H9 (cell line): ENCODE results near the gene GYG2. TPM values are rescaled to one million over a fixed set of nuclear protein-coding genes. Genes with fewer than 3 reads are reported as not detected.

Source experiments
- DNase-seq: peaks from one replicate; pipeline ENCODE4 v3.0.0-alpha.2; 2017
- H2AFZ ChIP-seq: one replicate; pipeline ENCODE4 v1.6.1; 2013; ENCODE audit warnings: mild to moderate bottlenecking, low read length, control low read depth, moderate library complexity
- H2AK5ac ChIP-seq: 2 replicates; pipeline ENCODE4 v1.6.1; 2013; ENCODE audit warnings: low read length, control low read depth, mixed read lengths; ENCODE audit not compliant: insufficient read length
- H2BK120ac ChIP-seq: one replicate; pipeline ENCODE4 v1.6.1; 2013; ENCODE audit warnings: low read depth, mild to moderate bottlenecking, low read length, control low read depth, inconsistent platforms; ENCODE audit not compliant: poor library complexity, severe bottlenecking
- H2BK12ac ChIP-seq: 2 replicates; pipeline ENCODE4 v1.6.1; 2013; ENCODE audit warnings: low read length, control low read depth, mixed read lengths, low read depth; ENCODE audit not compliant: insufficient read length
- H2BK15ac ChIP-seq: 2 replicates; pipeline ENCODE4 v1.6.1; 2013; ENCODE audit warnings: low read depth, low read length, control low read depth
- H2BK20ac ChIP-seq: one replicate; pipeline ENCODE4 v1.6.1; 2013; ENCODE audit warnings: low read depth, mild to moderate bottlenecking, low read length, control low read depth, inconsistent platforms; ENCODE audit not compliant: poor library complexity, severe bottlenecking
- H2BK5ac ChIP-seq: 2 replicates; pipeline ENCODE4 v1.6.1; 2013; ENCODE audit warnings: low read length, control low read depth, mixed read lengths; ENCODE audit not compliant: insufficient read length
- H3K14ac ChIP-seq: 2 replicates; pipeline ENCODE4 v1.6.1; 2013; ENCODE audit warnings: low read length, control low read depth; ENCODE audit not compliant: insufficient read depth
- H3K18ac ChIP-seq: 2 replicates; pipeline ENCODE4 v1.6.1; 2013; ENCODE audit warnings: low read depth, mild to moderate bottlenecking, mixed read lengths, low read length, control low read depth; ENCODE audit not compliant: insufficient read length
- H3K23ac ChIP-seq: 2 replicates; pipeline ENCODE4 v1.6.1; 2013; ENCODE audit warnings: low read length, control low read depth, mixed read lengths, low read depth; ENCODE audit not compliant: insufficient read length
- H3K23me2 ChIP-seq: 2 replicates; pipeline ENCODE4 v1.6.1; 2013; ENCODE audit warnings: low read depth, mild to moderate bottlenecking, mixed read lengths, low read length, control low read depth; ENCODE audit not compliant: insufficient read length, poor library complexity, severe bottlenecking
- H3K27ac ChIP-seq: 2 replicates; pipeline ENCODE4 v1.5.1; 2013; ENCODE audit warnings: low read length, control low read depth, mixed read lengths, low read depth; ENCODE audit not compliant: insufficient read length
- H3K27me3 ChIP-seq: 2 replicates; pipeline ENCODE4 v1.6.1; 2013; ENCODE audit warnings: low read length, control low read depth, inconsistent platforms; ENCODE audit not compliant: insufficient read depth
- H3K4ac ChIP-seq: 2 replicates; pipeline ENCODE4 v1.6.1; 2013; ENCODE audit warnings: low read depth, mild to moderate bottlenecking, control low read depth, inconsistent platforms, low read length, moderate library complexity
- H3K4me1 ChIP-seq: 2 replicates; pipeline ENCODE4 v1.6.1; 2013; ENCODE audit warnings: low read length, control low read depth, inconsistent platforms; ENCODE audit not compliant: insufficient read depth
- H3K4me2 ChIP-seq: 2 replicates; pipeline ENCODE4 v1.6.1; 2013; ENCODE audit warnings: low read length, control low read depth, mixed read lengths; ENCODE audit not compliant: insufficient read length, insufficient read depth
- H3K56ac ChIP-seq: 2 replicates; pipeline ENCODE4 v1.6.1; 2013; ENCODE audit warnings: low read depth, mild to moderate bottlenecking, mixed read lengths, low read length, control low read depth; ENCODE audit not compliant: insufficient read length
- H3K79me1 ChIP-seq: 2 replicates; pipeline ENCODE4 v1.6.1; 2013; ENCODE audit warnings: low read depth, mild to moderate bottlenecking, moderate library complexity, low read length, control low read depth, inconsistent platforms; ENCODE audit not compliant: insufficient read depth, poor library complexity, severe bottlenecking
- H3K79me2 ChIP-seq: 2 replicates; pipeline ENCODE4 v1.6.1; 2013; ENCODE audit warnings: low read length, control low read depth, inconsistent platforms; ENCODE audit not compliant: insufficient read depth
- H3K9ac ChIP-seq: 2 replicates; pipeline ENCODE4 v1.6.1; 2013; ENCODE audit warnings: low read length, control low read depth, mixed read lengths; ENCODE audit not compliant: insufficient read length; ENCODE audit errors: extremely low read depth
- H3K9me3 ChIP-seq: one replicate; pipeline ENCODE4 v1.6.1; 2013; ENCODE audit warnings: low read depth, low read length, inconsistent platforms; ENCODE audit not compliant: control insufficient read depth
- H3T11ph ChIP-seq: one replicate; pipeline ENCODE4 v1.6.1; 2013; ENCODE audit warnings: mild to moderate bottlenecking, low read length, control low read depth, inconsistent platforms
- H4K20me1 ChIP-seq: one replicate; pipeline ENCODE4 v1.6.1; 2013; ENCODE audit not compliant: control insufficient read depth, insufficient read length, insufficient read depth
- H4K5ac ChIP-seq: 2 replicates; pipeline ENCODE4 v1.6.1; 2013; ENCODE audit warnings: low read depth, mild to moderate bottlenecking, mixed read lengths, low read length, control low read depth; ENCODE audit not compliant: insufficient read length
- H4K8ac ChIP-seq: replicated peaks from 2 replicates; pipeline ENCODE4 v1.6.1; 2013; ENCODE audit warnings: low read length, control low read depth, mixed read lengths, low read depth; ENCODE audit not compliant: insufficient read length
- H4K91ac ChIP-seq: 2 replicates; pipeline ENCODE4 v1.6.1; 2013; ENCODE audit warnings: low read depth, mild to moderate bottlenecking, moderate library complexity, mixed read lengths, low read length, control low read depth; ENCODE audit not compliant: insufficient read length
- H3K27ac Mint-ChIP-seq, 3 experiments: 2 replicates in 2 of 3; 3 replicates in 1 of 3; pipeline ENCODE4 v1.8.0; 2020 to 2021; ENCODE audit warnings: mixed read lengths in 3 of 3, mild to moderate bottlenecking in 1 of 3, moderate library complexity in 1 of 3
- H3K27me3 Mint-ChIP-seq: 2 replicates; pipeline ENCODE4 v1.8.0; 2021; ENCODE audit warnings: low read depth, mild to moderate bottlenecking, moderate library complexity, mixed read lengths
- H3K36me3 Mint-ChIP-seq, 3 experiments: 2 replicates in 2 of 3; 3 replicates in 1 of 3; pipeline ENCODE4 v1.8.0; 2020 to 2021; ENCODE audit warnings: low read depth in 3 of 3, mixed read lengths in 3 of 3; ENCODE audit not compliant: insufficient read depth in 1 of 3
- H3K4me1 Mint-ChIP-seq, 2 experiments: 2 replicates each; pipeline ENCODE4 v1.8.0; 2020; ENCODE audit warnings: mixed read lengths in 2 of 2
- H3K4me3 Mint-ChIP-seq, 2 experiments: 2 replicates in 1 of 2; 3 replicates in 1 of 2; pipeline ENCODE4 v1.8.0; 2020 to 2021; ENCODE audit warnings: mild to moderate bottlenecking in 2 of 2, mixed read lengths in 2 of 2, moderate library complexity in 1 of 2
- H3K9me3 Mint-ChIP-seq, 2 experiments: 2 replicates in 1 of 2; 3 replicates in 1 of 2; pipeline ENCODE4 v1.8.0; 2020; ENCODE audit warnings: mild to moderate bottlenecking in 2 of 2, mixed read lengths in 2 of 2, moderate library complexity in 1 of 2
- CTCF ChIP-seq: fragments of 200-600 bp; sonication (generic); conservative IDR thresholded peaks from 3 replicates; pipeline ENCODE4 v1.8.0; 2021; ENCODE audit warnings: antibody characterized with exemption, mild to moderate bottlenecking
- WGBS: extraction: QIAGEN DNeasy Blood & Tissue Kit; methylation state at CpG from one replicate; pipeline ENCODE4 v1.1.7; 2013; ENCODE audit warnings: missing lambda C conversion rate, low lambda C conversion rate, mixed read lengths; ENCODE audit not compliant: insufficient read length; ENCODE audit errors: extremely low coverage; 5-methylcytosine and 5-hydroxymethylcytosine counted together
- total RNA-seq: library from RNA; stranded (reverse); gene quantifications from 2 replicates; pipeline ENCODE4 v1.2.1, GENCODE V29; 2021

Gene GYG2
- total RNA-seq, 1 experiment from 2014 or later = 95.9 TPM

DNA sequence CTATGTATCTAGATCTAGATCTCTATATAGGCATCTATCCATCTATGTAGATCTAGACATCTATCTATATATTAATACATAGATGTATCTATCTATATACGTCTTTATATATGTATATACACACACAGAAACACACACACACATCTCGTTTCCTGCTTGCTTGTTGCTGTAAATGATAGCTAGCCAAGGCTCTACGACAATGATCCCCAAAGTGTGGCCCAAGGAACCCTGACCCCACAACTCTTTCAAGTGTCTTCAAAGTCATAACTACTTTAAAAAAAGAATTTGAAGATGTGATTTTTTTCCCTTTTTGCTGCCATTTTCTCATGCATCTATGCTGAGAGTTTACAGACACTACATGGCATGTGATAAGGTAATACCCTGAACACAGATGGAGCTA lies 28.8 kb downstream of the GYG2 start:
- Histone ChIP-seq H3K23ac (no peak overlapping the region), H2BK12ac (no peak overlapping the region), H3K14ac (no peak overlapping the region), H4K20me1 (no peaks in the 10 kb centered on the region), H3K4me2 (no peak overlapping the region), H3K27me3 (no peaks in the 10 kb centered on the region), H4K5ac (no peak overlapping the region), H3K23me2 (no peaks in the 10 kb centered on the region), H3T11ph (no peak overlapping the region), H3K4ac (no peak overlapping the region), H2AK5ac (no peak overlapping the region), H2BK120ac (no peak overlapping the region), H2BK20ac (no peak overlapping the region), H4K91ac (no peak overlapping the region), H3K56ac (no peak overlapping the region), H3K9ac (no peak overlapping the region), H3K27ac (no peak overlapping the region), H3K9me3 (no peaks in the 10 kb centered on the region), H3K79me2 (no peaks in the 10 kb centered on the region), H2BK5ac (no peak overlapping the region), H4K8ac (no peak overlapping the region), H2BK15ac (no peak overlapping the region), H3K4me1 (no peaks in the 10 kb centered on the region), H3K18ac (no peak overlapping the region), H2AFZ (no peak overlapping the region), H3K79me1 (no peaks in the 10 kb centered on the region)
- Mint-ChIP-seq H3K27me3 (no peaks in the 10 kb centered on the region), H3K4me3 (no peak overlapping the region), H3K27ac (no peak overlapping the region), H3K4me1 (no peaks in the 10 kb centered on the region), H3K9me3 (no peaks in the 10 kb centered on the region), H3K36me3 (peaks cover 50 to 71% (median 68%) of the 10 kb centered on the region in 3 experiments)
- DNase-seq = no peak
- no CpG with 5 or more reads among the region's 3 CpGs for WGBS
- no peak for TF ChIP-seq CTCF
